A673 (cell line): ENCODE results near the gene GLI2.

Experiments
- EZH2 ChIP-seq: fragments of 200-600 bp; sonication (generic); IDR thresholded peaks from 2 replicates; pipeline ENCODE4 v1.6.1; 2017; ENCODE audit warnings: borderline replicate concordance, low read depth, mild to moderate bottlenecking, mixed read lengths, antibody characterized with exemption, low read length; ENCODE audit not compliant: poor library complexity, severe bottlenecking
- TF ChIP-seq, protein P1 (sequence below): fragments of 300-800, 200-600 bp; sonication (generic); conservative IDR thresholded peaks from 2 replicates; pipeline ENCODE4 v1.5.1; 2017; ENCODE audit warnings: low read depth, mild to moderate bottlenecking, antibody characterized with exemption, low read length, moderate library complexity, mixed read lengths

DNA sequence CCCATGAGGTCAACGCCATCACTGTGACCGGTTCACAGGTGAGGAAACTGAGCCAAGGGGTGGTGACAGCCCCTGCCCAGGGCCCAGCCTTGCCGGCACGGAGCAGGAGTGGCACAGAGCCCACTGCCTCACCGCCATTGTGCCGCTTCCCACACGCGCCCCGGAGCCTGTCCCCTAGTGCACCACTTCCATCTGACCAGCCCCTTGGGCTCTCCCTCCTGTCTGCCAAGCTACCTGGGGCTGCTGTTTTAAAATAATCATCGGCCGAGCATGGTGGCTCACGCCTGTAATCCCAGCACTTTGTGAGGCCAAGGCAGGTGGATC is 49.7 kb upstream of the GLI2 start:
- TF ChIP-seq, protein P1, sequence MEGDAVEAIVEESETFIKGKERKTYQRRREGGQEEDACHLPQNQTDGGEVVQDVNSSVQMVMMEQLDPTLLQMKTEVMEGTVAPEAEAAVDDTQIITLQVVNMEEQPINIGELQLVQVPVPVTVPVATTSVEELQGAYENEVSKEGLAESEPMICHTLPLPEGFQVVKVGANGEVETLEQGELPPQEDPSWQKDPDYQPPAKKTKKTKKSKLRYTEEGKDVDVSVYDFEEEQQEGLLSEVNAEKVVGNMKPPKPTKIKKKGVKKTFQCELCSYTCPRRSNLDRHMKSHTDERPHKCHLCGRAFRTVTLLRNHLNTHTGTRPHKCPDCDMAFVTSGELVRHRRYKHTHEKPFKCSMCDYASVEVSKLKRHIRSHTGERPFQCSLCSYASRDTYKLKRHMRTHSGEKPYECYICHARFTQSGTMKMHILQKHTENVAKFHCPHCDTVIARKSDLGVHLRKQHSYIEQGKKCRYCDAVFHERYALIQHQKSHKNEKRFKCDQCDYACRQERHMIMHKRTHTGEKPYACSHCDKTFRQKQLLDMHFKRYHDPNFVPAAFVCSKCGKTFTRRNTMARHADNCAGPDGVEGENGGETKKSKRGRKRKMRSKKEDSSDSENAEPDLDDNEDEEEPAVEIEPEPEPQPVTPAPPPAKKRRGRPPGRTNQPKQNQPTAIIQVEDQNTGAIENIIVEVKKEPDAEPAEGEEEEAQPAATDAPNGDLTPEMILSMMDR, result no peak
- TF ChIP-seq EZH2, result no peak
